B cell (primary cell): ENCODE data around the gene GK2.

ENCODE experiments used
- CTCF ChIP-seq: fragments of 200-600 bp; IDR thresholded peaks from one replicate; pipeline ENCODE4 v1.8.0; 2022; ENCODE audit warnings: antibody characterized with exemption, mild to moderate bottlenecking
- EZH2 ChIP-seq: IDR thresholded peaks from 2 replicates; pipeline ENCODE4 v1.6.1; 2012; ENCODE audit warnings: borderline replicate concordance, low read depth, mild to moderate bottlenecking, moderate library complexity, low read length; ENCODE audit not compliant: insufficient read depth, poor library complexity, severe bottlenecking

GRCh38 chr4:79413032-79413885 is 5.2 kb upstream of the GK2 start:
- no peak for TF ChIP-seq CTCF
- no peak for TF ChIP-seq EZH2
